GM18499 (cell line): ENCODE measurements around the gene NBAS.
"Not testable (repeated sequence)": the region's sequence is repeated elsewhere in the genome, so short reads cannot be mapped to it uniquely, and the experiment has no call there.

Experiments used
- ATAC-seq: cut with Tn5 transposase; IDR thresholded peaks from one replicate; pipeline ENCODE4 v1.9.1; 2021; ENCODE audit warnings: moderate number of reproducible peaks; ENCODE audit not compliant: insufficient read depth, unreplicated experiment

The NBAS gene

DNA sequence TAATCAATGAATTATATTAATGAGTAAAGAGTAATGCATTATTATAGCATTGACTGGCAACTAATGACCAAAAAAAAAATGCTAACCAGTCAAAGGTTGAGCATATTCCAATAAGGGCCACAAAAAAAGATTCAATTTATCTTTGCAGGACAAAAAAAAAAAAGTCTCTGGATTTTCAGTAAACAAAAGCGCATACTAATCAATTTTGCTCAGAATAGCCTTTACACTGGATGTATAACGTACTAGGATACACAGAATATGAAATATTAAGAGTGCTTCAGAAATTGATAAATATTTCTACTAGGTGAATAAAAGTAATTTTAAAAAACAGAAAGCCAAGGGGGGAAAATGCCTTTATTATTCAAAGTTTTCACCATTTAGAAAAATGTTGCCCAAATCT lies 74.4 kb downstream of the NBAS start:
- no peak for ATAC-seq

DNA sequence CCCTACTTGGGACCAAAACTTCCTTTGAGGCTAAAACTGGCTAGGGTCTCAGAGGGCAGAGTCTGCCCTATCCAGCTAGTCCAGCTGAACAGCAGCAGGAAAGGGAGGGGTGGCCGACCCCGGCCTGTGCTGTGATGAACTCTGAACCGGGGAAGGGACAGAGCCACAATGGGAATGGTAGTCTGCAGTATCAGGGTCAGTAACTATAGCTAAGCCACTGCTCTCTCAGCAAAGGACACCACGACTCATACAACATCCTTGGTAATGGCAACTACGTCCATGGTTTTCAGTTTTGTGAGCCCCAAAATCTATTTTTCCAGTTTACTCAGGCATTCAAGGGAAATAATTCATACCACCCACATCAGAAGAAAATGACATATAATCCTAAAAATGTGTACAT lies 75.2 kb downstream of the NBAS start:
- ATAC-seq, result no peak

DNA sequence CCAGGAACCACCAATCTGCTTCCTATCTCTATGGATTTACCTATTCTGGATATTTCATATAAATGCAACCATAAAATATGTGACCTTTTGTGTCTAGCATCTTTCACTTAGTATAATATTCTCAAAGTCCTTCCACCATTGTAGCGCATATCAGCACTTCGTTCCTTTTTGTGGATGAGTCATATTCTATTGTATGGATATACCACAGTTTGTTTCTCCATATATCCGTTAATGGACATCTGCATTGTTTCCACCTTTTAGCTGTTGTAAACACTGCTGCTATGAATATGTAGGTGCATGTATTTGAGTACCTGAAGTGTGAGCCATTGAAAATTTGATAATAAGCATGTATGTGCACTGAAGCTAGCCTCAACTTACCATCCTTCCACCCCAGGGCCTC lies 80.1 kb downstream of the NBAS start:
- no peak for ATAC-seq

DNA sequence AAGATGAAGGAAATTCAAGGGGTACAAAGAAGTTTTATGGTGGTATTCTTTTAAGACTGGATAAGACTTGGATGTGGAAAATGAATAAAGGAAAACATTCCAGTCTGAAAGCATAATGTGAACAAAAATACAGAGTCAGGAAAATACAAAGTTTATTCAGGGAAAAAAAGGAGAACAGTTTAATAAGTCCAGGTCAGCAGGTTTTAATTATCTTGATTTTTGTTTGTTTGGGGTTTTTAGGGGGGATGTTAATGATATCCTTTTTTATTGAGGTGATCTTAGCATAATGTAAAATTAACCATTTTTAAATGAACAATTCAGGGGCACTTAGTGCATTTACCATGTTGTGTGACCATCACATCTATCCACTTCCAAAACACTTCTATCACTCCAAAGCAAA lies 80.6 kb downstream of the NBAS start:
- ATAC-seq, result no peak

DNA sequence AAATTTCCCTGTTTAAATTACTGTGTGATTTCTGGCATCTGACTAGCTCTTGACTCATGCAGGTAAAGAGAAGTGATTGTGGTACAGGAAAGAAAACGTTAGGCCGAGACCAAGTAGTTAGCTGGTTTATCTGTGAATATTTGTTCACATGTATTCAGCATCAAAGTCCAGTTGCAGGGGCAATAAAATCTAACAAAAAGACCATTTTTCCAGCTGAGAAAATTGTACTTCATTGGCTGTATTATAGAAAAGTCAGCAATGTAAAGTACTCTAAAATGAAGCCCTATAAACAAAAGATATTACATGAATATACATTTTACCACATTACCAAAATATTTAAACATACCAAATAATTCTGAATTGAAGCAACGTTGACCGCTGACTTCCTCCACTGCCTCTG lies 88.3 kb downstream of the NBAS start:
- no peak for ATAC-seq

DNA sequence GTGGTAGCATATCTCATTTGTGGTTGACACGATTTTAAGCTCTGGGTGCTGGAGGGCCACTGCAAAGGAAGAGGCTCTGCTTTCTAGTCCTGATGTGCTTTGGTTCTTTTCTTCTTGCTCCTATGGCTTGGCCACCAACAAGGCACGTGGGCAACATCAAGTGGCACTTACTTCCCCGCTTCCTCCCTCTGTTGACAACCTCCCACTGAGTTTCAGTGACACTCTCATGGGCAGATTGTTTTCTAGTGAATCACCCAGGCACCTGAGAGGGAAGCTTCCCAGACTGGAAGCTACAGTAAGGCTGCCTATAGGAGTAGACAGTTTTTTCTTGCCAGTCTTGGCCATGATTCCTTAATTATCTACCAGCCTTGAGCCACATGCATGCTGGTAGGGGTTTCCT lies 89.0 kb downstream of the NBAS start:
- no peak for ATAC-seq

DNA sequence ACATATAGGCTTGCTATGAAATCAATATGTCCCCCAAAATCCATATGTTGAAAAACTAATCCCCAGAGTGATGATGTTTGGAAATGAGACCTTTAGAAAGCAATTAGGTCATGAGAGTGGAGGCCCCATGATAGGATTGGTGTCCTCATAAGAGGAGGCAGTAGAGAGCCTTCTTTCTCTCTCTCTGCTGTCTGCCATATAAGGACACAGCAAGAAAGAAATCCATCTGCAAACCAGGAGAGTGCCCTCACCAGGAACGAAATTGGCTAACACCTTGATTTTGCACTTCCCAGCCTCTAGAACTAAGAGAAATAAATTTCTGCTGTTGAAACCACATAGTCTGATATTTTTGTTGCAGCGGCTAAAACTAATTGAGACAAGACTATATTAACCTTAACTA lies 89.5 kb downstream of the NBAS start:
- no peak for ATAC-seq

DNA sequence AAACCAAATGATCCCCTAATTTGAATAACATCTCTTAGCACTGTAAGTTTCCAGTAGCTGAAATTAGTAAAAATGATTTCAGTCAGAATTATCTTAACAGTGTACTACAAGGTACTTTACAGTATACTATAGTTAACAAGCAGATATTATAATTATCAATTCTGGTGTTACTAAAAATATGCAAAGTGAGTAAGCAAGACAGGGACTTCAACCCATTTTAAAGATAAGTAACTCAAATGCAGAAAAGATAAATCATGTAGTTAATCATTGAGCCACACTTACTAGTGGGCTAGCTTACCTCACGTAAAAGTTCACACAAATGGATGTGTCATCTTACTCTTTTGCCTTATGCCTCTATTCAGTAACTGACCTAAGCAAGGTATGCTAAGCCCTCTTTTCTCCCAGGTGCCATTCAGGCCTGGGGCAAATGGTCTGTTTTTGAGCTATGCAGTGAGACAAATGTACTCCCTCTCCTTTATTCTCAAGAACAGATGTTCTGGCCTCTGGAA lies 101.0 kb downstream of the NBAS start:
- no peak for ATAC-seq

DNA sequence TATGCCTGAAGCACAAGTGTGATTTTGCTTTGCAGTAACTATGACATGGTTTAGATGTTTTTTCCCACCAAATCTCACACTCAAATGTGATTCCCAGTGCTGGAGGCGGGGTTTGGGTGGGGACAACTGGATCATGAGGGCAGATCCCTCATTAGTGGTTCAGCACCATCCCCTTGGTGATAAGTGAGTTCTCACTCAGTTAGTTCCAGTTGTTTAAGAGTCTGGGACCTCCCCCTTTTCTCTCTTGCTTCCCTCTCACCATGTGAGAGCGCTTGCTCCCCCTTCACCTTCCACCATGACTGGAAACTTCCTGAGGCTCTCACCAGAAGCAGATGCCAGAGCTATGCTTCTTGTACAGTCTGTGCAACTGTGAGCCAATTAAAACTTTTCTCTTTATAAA lies 102.9 kb downstream of the NBAS start:
- ATAC-seq, result no peak

DNA sequence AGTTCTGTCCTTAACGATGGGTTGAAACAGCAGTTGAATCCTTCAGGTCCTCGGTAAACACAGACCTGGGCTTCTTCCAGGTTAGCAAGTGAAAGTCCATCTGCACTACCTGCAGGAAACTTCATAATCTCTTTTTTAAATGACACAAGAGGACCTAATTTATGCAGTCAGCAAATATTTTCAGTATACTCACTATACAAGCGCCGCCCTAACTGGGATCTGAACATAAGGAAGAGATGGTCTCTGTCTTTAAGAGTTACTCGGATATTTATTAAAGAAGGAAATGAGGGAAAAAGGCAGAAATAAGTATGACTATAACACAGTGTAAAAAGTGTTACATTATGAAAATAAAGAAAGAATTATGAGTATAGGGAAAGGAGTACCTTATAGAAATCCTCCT lies 103.3 kb downstream of the NBAS start:
- ATAC-seq, result no peak

DNA sequence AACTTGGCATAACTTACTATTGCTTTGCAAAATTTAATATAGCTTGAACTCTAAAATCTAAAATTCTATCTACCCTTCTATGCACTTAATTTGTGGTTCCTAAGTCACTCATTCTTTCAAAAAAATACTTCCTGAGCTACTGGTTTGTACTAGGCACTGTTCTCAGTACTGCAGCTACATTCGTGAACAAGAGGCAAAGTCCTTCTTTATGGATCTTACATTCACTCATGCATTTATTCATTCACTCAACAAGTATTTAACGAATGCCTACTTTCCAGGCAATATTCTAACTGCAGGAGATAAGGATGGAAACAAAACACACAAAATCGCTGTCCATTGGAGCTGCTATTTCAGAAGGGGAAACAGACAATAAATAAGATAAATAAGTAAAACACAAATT lies 104.8 kb downstream of the NBAS start:
- no peak for ATAC-seq

DNA sequence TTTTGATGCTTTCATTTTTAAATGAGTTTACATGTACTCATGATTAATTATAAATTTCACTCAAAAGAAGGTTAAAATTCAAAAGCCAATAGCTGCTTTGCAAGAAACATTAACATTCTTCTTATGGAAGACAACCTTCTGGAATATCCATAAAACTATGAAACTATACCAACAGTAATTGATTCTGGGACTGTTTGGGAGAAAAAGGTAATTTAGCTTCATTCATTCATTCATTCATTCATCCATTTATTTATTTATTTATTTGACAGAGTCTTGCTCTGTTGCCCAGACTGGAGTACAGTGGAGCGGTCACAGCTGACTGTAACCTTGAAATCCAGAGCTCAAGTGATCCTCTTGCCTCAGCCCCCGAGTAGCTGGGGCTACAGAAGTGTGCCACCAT lies 110.3 kb downstream of the NBAS start:
- no peak for ATAC-seq

DNA sequence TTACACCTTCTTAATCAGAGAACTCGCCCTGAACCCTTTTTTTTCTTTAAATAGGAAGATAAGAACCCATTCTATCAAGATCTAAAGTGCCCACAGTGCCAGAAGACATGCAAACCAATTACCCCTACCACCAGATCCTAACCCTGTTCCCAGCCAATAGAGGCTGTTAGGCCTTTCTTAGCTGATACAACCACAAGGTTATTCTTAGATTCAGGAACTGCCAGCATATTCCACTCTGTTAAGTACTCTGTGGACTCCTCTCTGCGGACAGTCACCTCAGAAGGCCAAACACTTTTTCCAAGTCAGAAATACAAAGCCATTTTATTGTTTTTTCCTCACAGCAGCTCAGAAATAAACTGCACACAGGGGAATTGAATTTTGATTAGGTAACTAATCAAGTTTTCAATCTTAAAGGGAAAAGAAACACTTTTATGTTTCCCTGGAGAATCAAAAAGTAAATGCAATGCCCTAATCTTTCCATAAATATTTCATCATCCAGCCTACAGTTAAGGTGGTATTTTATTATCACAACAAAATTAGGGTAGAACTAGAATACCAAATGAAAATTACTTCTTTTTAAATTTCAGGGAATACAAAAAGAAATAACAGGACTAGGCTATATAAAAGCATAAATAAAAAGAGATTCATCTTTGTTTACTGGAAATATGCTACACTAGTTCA lies 111.4 kb downstream of the NBAS start:
- no peak for ATAC-seq

DNA sequence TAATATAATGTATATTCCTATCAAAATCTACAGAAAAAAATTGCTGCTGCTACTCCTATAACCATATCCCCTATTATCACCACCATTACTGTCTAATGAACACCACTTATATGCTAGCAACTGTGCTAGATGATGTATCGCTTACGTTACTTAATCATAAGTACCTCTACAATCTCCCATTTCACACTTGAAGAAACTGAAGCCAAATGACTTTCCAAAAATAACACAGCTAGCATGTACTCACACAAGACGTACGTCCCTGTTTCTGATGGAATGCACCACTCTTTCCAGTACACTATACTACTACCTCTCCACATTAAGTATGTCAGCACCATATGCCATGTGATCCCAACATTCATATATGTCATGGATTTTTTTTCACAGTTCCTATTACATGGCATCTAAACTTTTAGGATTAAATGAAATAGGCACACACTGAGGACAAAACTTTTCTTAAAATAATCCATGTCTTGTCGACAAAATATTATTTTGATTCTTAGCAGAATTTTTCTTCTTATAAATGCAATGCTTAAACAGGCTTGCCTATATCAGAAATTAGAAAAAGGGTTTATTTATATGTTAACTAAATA lies 112.8 kb downstream of the NBAS start:
- no peak for ATAC-seq

DNA sequence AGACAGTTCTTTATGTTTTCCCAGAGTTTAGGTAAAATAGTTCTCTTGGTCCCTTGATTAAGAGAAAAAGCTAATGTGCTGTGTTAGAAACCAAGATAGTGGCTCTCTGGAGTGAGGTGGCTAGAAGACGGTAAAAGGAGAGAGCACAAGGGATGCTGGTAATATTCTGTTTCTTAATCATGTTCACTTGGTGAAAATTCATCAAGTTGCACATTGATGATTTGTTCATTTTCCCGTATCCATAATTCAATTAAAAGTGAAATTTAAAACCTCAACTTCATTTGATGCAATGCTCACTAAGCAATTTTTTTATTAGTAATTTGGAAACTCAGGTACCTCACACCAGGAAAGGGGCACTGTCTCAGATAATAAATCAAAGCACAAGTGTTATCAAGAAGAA lies 113.8 kb downstream of the NBAS start:
- no peak for ATAC-seq

DNA sequence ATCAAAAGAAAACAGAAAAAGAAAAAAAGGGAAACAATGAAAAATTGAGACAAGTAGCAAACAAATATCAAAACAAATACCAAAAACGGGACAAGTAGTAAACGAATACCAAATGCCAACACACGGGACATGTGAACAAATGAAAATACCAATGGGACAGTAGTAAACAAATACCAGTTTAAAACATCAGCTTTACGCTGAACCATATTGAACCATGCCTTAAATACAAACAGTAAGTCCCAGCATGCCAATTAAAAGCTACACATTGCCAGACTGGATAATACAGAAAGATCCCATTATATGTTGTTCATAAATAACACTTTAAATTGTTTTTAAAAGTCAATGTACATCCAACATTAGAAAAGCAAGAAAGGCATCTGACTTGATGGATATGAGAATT lies 114.2 kb downstream of the NBAS start:
- ATAC-seq, result no peak

DNA sequence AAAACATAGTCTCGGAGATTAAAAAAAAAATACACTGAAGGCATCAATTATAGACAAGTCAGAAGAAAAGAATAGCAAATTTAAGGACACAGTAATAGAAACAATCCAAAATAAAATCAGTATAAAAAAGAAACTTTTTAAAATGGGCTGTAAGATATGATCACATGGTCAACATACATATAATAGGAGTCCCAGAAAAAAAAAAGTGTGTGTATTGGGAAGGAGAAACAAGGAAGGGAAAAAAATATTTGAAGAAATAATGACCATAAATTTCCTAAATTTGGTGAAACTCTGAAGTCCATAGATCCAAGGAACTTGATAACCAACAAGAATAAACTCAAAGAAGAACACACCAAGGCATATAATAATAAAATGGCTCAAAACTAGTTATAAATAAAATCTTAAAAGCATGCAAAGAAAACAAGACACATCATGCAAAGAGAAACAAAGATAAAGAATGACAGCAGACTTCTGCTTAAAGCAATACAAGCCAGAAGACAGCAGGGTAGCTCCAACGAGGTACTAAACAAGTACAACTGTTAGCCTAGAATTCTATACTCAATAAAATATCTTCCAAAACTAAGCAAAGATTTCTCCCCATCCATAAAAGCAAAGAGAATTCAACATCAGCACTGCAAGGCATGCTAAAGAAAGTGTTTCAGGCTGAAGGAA lies 115.1 kb downstream of the NBAS start:
- no peak for ATAC-seq

DNA sequence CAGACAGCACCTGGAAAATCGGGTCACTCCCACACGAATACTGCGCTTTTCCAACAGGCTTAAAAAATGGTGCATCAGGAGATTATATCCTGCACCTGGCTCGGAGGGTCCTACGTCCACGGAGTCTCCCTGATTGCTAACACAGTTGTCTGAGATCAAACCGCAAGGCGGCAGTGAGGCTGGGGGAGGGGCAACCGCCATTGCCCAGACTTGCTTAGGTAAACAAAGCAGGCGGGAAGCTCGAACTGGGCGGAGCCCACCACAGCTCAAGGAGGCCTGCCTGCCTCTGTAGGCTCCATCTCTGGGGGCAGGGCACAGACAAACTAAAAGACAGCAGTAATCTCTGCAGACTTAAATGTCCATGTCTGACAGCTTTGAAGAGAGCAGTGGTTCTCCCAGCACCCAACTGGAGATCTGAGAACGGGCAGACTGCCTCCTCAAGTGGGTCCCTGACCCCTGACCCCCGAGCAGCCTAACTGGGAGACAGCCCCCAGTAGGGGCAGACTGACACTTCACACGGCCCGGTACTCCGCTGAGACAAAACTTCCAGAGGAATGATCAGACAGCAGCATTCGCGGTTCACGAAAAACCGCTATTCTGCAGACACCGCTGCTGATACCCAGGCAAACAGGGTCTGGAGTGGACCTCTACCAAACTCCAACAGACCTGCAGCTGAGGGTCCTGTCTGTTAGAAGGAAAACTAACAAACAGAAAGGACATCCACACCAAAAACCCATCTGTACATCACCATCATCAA lies 121.2 kb downstream of the NBAS start:
- ATAC-seq, result not testable (repeated sequence)

DNA sequence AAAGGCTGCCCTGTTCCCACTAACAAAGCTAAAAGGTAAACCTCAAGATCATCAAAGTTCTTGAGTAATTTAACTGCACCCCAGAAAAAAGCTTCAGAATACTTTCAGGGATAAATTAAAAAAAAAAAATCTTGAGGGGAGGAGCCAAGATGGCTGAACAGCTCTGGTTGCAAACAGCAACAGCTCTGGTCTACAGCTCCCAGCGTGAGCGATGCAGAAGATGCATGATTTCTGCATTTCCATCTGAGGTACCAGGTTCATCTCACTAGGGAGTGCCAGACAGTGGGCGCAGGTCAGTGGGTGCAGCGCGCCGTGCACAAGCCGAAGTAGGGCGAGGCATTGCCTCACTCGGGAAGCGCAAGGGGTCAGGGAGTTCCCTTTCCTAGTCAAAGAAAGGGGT lies 121.8 kb downstream of the NBAS start:
- not testable (repeated sequence) for ATAC-seq

DNA sequence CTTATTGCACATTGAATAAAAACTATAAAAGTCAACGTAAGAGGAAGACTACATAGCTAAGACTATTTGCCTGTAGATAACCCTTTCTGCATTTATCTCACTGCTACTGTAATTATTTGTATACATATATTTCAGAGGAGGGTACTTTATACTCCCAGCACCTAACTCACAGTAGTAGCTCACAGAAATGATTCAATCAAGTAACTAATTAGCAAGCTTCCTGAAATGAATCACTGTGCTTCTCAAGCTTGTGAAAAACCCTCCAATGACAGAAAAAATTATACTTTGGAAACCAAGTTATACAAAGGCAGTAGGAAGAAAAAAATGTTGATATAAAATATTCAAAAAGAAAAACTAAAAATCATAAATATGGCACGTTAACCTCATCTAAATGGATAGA lies 124.9 kb downstream of the NBAS start:
- ATAC-seq, result no peak

DNA sequence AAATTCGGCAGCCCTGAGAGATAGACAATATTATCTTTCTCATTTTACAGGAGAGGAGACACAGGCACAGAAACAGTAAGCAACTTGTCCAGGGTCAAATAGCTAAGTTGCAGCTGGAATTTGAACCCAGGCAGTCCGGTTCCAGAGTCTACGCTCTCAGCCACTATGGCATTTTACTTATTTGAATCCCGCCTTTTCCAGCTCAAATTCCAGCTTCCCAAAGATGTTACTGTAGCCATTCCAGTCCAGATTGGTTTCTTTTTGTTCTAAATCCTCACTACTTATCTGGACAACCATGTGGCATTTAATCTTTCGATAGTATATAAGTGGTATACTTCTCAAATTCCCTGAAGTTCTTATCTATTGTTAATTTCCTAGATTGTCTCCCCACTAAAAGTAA lies 125.7 kb downstream of the NBAS start:
- no peak for ATAC-seq
